Endodermal cell (in vitro differentiated cells): Measurements from ENCODE around the gene RBM4. TPM values are rescaled to one million over a fixed set of nuclear protein-coding genes. Genes with fewer than 3 reads are reported as not detected.

Experiments
- DNase-seq: peaks from one replicate; pipeline ENCODE4 v3.0.0-alpha.2; 2017
- H3K27ac ChIP-seq: 2 replicates; pipeline ENCODE4 v1.5.1; 2013; ENCODE audit warnings: mild to moderate bottlenecking, low read depth, low read length, moderate library complexity
- H3K27me3 ChIP-seq: 2 replicates; pipeline ENCODE4 v1.6.1; 2013; ENCODE audit warnings: mild to moderate bottlenecking, low read length, moderate library complexity; ENCODE audit not compliant: insufficient read depth, control insufficient read depth, poor library complexity, severe bottlenecking
- H3K36me3 ChIP-seq: 2 replicates; pipeline ENCODE4 v1.7.0; 2013; ENCODE audit warnings: mild to moderate bottlenecking, low read length, moderate library complexity; ENCODE audit not compliant: control insufficient read depth, insufficient read depth
- H3K4me1 ChIP-seq: one replicate; pipeline ENCODE4 v1.7.0; 2013; ENCODE audit warnings: low read length; ENCODE audit not compliant: control insufficient read depth, insufficient read depth
- H3K4me3 ChIP-seq: 2 replicates; pipeline ENCODE4 v1.5.1; 2013; ENCODE audit warnings: mild to moderate bottlenecking, low read length, moderate library complexity
- H3K9ac ChIP-seq: 2 replicates; pipeline ENCODE4 v1.6.1; 2013; ENCODE audit warnings: mild to moderate bottlenecking, low read length, moderate library complexity; ENCODE audit not compliant: poor library complexity, severe bottlenecking; ENCODE audit errors: extremely low read depth
- H3K9me3 ChIP-seq: 2 replicates; pipeline ENCODE4 v1.6.1; 2013; ENCODE audit warnings: mild to moderate bottlenecking, low read length, moderate library complexity; ENCODE audit not compliant: control insufficient read depth
- H3K27ac Mint-ChIP-seq: 2 replicates; pipeline ENCODE4 v1.8.0; 2020; ENCODE audit warnings: mixed read lengths
- H3K27me3 Mint-ChIP-seq: 2 replicates; pipeline ENCODE4 v1.8.0; 2021; ENCODE audit warnings: mild to moderate bottlenecking, mixed read lengths; ENCODE audit not compliant: insufficient read depth
- H3K36me3 Mint-ChIP-seq: 2 replicates; pipeline ENCODE4 v1.8.0; 2020; ENCODE audit warnings: low read depth, mixed read lengths
- H3K4me1 Mint-ChIP-seq: 2 replicates; pipeline ENCODE4 v1.8.0; 2020; ENCODE audit warnings: mixed read lengths
- H3K4me3 Mint-ChIP-seq: 2 replicates; pipeline ENCODE4 v1.8.0; 2020; ENCODE audit warnings: mild to moderate bottlenecking, moderate library complexity, mixed read lengths
- H3K9me3 Mint-ChIP-seq: 2 replicates; pipeline ENCODE4 v1.8.0; 2020; ENCODE audit warnings: mild to moderate bottlenecking, mixed read lengths
- WGBS, 2 experiments: methylation state at CpG; one replicate each; pipeline versions ENCODE4 v1.1.5 to v1.1.7; 2013; ENCODE audit warnings: missing lambda C conversion rate in 2 of 2, mixed read lengths in 1 of 2; ENCODE audit not compliant: insufficient coverage in 1 of 2, insufficient read length in 1 of 2; 5-methylcytosine and 5-hydroxymethylcytosine counted together
- total RNA-seq, 2 donors: library from RNA; stranded (reverse); fragmentation: NEBNext Ultra II Directional in 1 of 2; extraction: Animal tissue kit (Norgen Biotek cat#: 25700) in 1 of 2; gene quantifications; 2 replicates in 1 of 2; 3 replicates in 1 of 2; pipeline ENCODE4 v1.2.1, GENCODE V29; 2021
- TF ChIP-seq, protein P1 (sequence below): fragments of 200-600 bp; sonication (generic); conservative IDR thresholded peaks from 2 replicates; pipeline ENCODE4 v1.5.0; 2021; ENCODE audit warnings: antibody characterized with exemption, mild to moderate bottlenecking

Gene RBM4
- total RNA-seq, 2 donors from 2014 or later, result 151 to 191 TPM

- Histone ChIP-seq H3K27ac (no peak overlapping the region), H3K36me3 (peaks cover 46% of the 10 kb centered on the region), H3K4me3 (no peak overlapping the region), H3K9me3 (no peaks in the 10 kb centered on the region), H3K4me1 (no peaks in the 10 kb centered on the region), H3K27me3 (no peaks in the 10 kb centered on the region), H3K9ac (no peak overlapping the region)
- no peak for DNase-seq
- Mint-ChIP-seq H3K4me1 (no peaks in the 10 kb centered on the region), H3K27me3 (no peaks in the 10 kb centered on the region), H3K9me3 (no peaks in the 10 kb centered on the region), H3K36me3 (peaks cover 7% of the 10 kb centered on the region), H3K27ac (no peak overlapping the region), H3K4me3 (no peak overlapping the region)
- TF ChIP-seq, protein P1, sequence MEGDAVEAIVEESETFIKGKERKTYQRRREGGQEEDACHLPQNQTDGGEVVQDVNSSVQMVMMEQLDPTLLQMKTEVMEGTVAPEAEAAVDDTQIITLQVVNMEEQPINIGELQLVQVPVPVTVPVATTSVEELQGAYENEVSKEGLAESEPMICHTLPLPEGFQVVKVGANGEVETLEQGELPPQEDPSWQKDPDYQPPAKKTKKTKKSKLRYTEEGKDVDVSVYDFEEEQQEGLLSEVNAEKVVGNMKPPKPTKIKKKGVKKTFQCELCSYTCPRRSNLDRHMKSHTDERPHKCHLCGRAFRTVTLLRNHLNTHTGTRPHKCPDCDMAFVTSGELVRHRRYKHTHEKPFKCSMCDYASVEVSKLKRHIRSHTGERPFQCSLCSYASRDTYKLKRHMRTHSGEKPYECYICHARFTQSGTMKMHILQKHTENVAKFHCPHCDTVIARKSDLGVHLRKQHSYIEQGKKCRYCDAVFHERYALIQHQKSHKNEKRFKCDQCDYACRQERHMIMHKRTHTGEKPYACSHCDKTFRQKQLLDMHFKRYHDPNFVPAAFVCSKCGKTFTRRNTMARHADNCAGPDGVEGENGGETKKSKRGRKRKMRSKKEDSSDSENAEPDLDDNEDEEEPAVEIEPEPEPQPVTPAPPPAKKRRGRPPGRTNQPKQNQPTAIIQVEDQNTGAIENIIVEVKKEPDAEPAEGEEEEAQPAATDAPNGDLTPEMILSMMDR, result no peak
- WGBS, 2 experiments, result 95 to 97% methylated on average over 29 to 38 of the region's 38 CpGs
Measured at GRCh38 chr11:66691311-66691980, 52.9 kb downstream of the RBM4 start.

- Histone ChIP-seq H3K9ac (no peak overlapping the region), H3K4me3 (no peak overlapping the region), H3K36me3 (peaks cover 48% of the 10 kb centered on the region), H3K9me3 (no peaks in the 10 kb centered on the region), H3K27me3 (no peaks in the 10 kb centered on the region), H3K4me1 (no peaks in the 10 kb centered on the region), H3K27ac (no peak overlapping the region)
- Mint-ChIP-seq H3K27me3 (no peaks in the 10 kb centered on the region), H3K36me3 (peaks cover 8% of the 10 kb centered on the region), H3K9me3 (no peaks in the 10 kb centered on the region), H3K27ac (no peak overlapping the region), H3K4me1 (no peaks in the 10 kb centered on the region), H3K4me3 (no peak overlapping the region)
- WGBS, 2 experiments, result 96 to 97% methylated on average over 17 to 18 of the region's 18 CpGs
- TF ChIP-seq, protein P1, result no peak
- DNase-seq, result no peak
Measured at GRCh38 chr11:66692446-66692845, 53.9 kb downstream of the RBM4 start.

DNA sequence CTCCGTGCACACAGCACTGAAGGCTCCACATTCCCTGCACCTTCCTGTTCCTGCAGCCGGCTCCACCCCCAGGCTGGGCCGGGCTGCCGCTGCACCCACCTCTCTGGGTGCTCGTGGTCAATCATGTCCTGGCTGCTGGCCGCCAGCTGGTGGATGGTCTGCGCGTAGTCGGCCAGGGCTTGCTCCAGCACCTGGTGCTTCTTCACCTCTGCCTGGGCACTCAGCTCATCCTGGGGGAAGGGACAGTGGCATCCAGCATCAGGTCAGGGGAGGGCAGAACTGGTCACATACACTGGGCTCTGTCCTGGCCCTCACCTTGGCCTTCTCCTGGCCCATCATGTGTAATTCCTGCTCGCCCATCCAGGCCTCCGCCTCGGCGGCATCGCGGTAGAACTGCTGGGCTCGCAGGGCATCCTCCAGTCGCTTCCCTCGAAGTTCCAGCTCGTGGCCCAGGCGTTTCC lies 54.4 kb downstream of the RBM4 start:
- Mint-ChIP-seq H3K27me3 (no peaks in the 10 kb centered on the region), H3K4me3 (no peak overlapping the region), H3K9me3 (no peaks in the 10 kb centered on the region), H3K4me1 (no peaks in the 10 kb centered on the region), H3K27ac (no peak overlapping the region), H3K36me3 (peaks cover 13% of the 10 kb centered on the region)
- peaks cover 53% of the 10 kb centered on the region for H3K36me3 ChIP-seq
- no peaks in the 10 kb centered on the region for H3K4me1 ChIP-seq
- no peak overlapping the region for H3K4me3 ChIP-seq
- H3K9ac ChIP-seq, result no peak overlapping the region
- DNase-seq, result no peak
- 96 to 97% methylated on average over 16 to 20 of the region's 20 CpGs for WGBS, 2 experiments
- no peak overlapping the region for H3K27ac ChIP-seq
- TF ChIP-seq, protein P1, result no peak
- H3K27me3 ChIP-seq, result no peaks in the 10 kb centered on the region
- no peaks in the 10 kb centered on the region for H3K9me3 ChIP-seq
